GM12875 (cell line): ENCODE data around the gene NKAIN2.

Experiments
- H3K4me3 ChIP-seq: one replicate; pipeline ENCODE4 v1.5.1; 2011; ENCODE audit warnings: low read depth, low read length, control low read depth
- CTCF ChIP-seq: IDR thresholded peaks from 2 replicates; pipeline ENCODE4 v1.5.1; 2011; ENCODE audit warnings: low read depth, mild to moderate bottlenecking, control low read depth, inconsistent platforms, low read length, moderate library complexity, borderline replicate concordance; ENCODE audit not compliant: insufficient read depth

The NKAIN2 gene

GRCh38 chr6:124869416-124869815 is 1065.8 kb downstream of the NKAIN2 start:
- no peak overlapping the region for H3K4me3 ChIP-seq
- TF ChIP-seq CTCF, result no peak

- no peak overlapping the region for H3K4me3 ChIP-seq
- no peak for TF ChIP-seq CTCF
Observed at GRCh38 chr6:124870611-124871459, 1067.2 kb downstream of the NKAIN2 start.

GRCh38 chr6:124872361-124873065 is 1068.8 kb downstream of the NKAIN2 start:
- H3K4me3 ChIP-seq, result no peak overlapping the region
- no peak for TF ChIP-seq CTCF

- no peak overlapping the region for H3K4me3 ChIP-seq
- no peak for TF ChIP-seq CTCF
Observed at GRCh38 chr6:124873066-124873410, 1069.4 kb downstream of the NKAIN2 start.
